NCI-H146 treated with DMSO at 0.1 percent for 48 hours (cell line): ENCODE data around the gene RLN3.

Experiments used
- DNase-seq: peaks from one replicate; lab custom pipeline; 2025; ENCODE audit not compliant: unreplicated experiment; lab: John Stamatoyannopoulos, UW

Gene RLN3

GRCh38 chr19:14027856-14028450 lies at the start of gene RLN3:
Gene RLN3 (plus strand): TSS chr19:14028148. CDS start chr19:14028205, 57 bp downstream.
- no peak for DNase-seq

DNA sequence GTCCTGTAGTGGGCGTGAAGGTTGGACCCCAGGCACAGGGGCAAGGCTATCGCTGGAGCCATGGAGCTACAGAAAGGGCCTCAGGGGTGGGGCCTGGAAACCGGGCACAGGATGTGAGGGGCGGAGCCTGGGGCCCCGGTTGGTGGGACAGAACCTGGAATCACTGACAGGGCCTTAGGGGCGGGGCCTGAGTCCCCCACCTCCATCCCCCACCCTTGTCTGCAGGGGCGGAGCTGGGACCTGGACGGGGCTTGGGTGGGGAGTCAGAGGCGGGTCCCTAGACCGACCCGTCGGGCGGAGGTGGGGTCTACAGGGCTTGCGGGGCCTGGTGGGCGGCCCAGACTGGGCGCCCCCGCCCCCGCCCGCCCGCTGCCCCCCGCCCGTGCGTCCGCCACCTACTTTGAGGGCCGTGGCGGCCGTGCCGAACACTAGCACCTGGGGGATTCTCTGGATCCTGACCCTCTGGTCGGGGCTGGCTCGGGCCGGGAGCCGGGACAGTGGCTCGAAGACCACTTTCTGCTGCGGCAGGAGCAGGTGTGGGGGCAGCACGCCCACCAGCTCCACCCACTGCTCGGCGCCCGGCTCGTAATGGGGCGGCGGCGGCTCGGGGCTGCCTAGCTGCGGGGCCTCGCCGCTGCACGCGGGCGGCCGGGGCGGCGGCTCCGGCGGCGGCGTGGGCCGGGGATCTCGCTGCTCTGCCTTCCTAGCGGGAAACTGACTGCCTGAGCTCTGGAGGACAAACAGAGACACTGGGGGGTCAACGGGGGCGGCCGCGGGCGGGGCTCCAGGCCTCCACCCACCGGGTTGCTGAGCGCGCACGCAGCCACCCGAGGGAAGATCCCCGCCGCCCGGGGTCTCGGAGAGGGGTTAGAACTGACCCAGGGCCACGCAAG lies 49.4 kb upstream of the RLN3 start:
- DNase-seq: peak; percentile 85

DNA sequence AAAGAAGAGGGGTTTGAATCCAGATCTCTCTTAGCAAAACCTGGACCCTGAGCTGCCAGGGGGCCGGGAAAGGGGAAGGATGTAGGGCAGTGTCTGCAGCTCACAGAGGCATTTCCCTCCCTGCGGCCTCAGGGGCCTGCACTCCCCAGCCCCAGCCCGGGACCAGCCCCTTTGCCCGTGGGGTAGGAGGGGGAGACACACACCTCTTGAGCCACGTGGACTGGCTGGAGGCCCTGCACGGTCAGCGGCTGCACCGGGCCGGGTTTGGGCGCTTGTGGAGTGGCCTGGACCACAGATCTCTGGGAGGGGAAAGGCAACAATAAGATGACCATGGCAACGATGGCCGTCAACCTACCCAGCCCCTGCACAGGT lies 48.7 kb upstream of the RLN3 start:
- DNase-seq: peak; percentile 10

GRCh38 chr19:13979686-13980085 lies 48.3 kb upstream of the RLN3 start:
- no peak for DNase-seq

GRCh38 chr19:13980340-13980739 lies 47.6 kb upstream of the RLN3 start:
- DNase-seq: no peak

GRCh38 chr19:13981021-13981420 lies 46.9 kb upstream of the RLN3 start:
- no peak for DNase-seq

GRCh38 chr19:13981467-13981866 lies 46.5 kb upstream of the RLN3 start:
- no peak for DNase-seq

DNA sequence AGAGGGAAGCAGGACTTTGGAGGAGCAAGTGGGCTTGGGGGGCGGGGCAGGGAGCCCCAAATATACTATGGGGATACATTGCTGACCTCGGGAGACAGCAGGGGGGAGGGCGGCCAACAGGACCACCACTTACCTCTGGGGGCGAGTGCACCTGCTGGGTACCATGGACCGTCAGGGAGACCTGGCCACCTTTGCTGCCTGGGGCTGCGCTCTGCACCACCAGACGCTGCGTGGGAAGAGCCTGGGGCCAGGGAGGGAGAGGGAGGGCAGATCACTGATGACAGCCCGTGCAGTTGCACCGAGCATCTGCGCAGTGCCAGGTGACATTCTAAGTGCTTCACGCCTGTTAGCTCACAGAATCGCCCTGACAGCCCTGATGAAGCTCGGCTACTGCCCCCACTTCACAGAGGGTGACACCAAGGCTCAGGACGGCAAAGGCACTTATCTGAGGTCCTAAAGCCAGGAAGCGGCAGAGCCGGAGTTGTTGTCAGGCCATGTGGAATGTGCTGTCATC lies 45.9 kb upstream of the RLN3 start:
- no peak for DNase-seq

DNA sequence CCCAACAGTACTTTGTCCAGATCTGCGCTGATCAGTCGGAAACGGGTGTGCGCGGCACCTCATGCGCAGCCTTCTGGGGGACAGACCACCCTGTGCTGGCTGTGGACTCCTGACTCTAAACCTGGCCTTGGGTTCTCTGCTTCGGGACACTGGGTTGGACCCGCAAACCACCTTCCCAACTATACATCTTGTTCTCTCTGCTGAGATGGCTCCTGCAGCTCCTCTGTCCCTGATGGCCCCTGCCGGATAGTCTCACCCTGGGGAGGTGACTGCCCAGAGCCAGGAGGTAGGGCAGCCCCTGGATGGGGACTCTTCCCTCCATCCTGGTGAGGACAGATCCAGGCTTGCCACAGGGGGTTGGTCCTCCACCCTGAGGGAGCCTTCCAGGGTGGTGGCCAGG lies 45.2 kb upstream of the RLN3 start:
- no peak for DNase-seq

DNA sequence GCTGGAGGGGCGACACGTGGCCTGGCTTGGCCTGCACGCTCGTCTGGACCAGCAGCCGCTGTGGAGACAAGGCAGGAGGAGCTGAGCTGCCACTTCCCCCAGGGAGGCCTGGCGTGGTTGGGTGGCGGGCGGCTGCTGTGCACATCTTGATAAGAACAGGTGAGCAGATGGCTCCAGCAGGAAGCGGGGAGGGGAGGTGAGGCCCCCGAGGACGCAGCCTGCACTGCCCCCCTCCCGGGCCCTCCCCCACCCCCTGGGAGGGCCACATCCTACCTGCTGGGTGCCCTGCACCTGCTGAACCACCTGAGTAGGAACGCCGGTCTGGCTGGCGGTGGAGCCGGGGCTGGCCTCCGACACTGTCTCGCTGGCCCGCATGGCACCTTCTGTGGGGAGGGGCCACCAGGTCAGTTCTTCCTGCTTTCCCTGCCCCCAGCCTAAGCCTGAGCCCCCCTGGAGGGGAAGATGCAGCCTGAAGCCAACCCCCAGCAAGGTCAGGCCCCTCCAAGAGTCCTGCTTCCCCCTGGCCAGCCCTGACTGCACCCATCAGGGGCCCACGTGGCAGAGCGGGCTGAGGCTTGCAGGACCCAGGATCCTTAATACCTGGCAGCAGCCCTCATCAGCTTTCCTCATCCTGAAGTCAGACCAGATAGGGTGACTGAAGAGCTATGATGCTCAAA lies 44.6 kb upstream of the RLN3 start:
- peak; percentile 97 for DNase-seq

- no peak for DNase-seq
These were observed 43.8 kb upstream of the RLN3 start for GRCh38 chr19:13984186-13984585.

DNA sequence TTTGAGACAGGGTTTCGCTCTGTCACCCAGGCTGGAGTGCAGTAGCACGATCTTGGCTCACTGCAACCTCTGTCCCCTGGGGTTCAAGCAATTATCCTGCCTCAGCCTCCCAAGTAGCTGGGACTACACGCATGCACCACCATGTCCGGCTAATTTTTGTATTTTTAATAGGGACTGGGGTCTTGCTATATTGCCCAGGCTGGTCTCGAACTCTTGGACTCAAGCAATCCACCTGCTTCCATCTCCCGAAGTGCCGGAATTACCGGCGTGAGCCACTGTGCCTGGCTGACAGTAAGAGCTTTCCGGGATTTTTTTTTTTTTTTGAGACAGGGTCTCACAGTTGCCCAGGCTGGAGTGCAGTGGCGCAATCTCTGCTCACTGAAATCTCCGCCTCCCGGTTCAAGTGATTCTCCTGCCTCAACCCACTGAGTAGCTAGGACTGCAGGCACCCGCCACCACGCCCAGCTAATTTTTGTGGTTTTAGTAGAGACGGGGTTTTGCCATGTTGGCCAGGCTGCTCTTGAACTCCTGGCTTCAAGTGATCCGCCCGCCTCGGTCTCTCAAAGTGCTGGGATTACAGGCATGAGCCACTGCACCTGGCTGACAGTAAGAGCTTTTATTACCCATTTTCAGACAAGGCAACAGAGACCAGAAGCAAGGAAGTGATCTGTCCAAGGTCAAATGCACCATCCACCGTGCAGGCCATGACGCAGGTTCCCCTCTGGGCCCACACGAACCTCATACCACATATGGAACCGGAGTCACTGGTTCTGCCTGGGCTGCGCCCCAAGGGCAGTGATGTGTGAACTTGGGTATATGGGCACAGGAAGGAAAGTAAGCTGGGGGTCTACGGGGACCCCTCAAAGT lies 42.8 kb upstream of the RLN3 start:
- no peak for DNase-seq

DNA sequence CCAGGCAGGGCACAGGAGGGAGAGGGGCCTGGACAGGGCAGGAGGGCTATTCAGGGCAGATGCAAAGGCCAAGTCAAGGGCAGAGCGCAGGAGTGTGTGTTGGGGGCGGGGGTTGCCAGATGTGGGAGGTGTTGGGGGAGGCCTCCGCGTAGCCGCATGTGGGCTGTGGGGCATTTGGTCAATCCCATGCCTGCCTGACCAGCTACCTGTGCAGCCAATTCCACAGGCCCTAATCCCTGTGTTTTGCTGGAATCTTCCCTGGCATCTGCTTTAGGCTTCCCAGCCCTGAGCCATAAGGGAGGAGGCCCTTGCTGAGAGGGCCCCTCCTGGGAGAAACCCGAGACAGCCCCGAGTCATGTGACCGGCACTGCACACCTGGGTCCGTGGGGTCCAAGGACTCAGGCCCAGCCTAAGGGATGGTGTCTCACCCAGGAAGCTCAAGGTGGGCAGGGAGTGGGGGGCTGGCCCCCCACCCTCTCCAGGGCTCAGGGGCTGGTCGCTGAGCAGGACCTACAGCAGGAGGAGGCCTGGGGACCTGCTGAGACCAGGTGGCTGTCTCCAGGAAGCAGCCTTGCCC lies 42.1 kb upstream of the RLN3 start:
- no peak for DNase-seq

DNA sequence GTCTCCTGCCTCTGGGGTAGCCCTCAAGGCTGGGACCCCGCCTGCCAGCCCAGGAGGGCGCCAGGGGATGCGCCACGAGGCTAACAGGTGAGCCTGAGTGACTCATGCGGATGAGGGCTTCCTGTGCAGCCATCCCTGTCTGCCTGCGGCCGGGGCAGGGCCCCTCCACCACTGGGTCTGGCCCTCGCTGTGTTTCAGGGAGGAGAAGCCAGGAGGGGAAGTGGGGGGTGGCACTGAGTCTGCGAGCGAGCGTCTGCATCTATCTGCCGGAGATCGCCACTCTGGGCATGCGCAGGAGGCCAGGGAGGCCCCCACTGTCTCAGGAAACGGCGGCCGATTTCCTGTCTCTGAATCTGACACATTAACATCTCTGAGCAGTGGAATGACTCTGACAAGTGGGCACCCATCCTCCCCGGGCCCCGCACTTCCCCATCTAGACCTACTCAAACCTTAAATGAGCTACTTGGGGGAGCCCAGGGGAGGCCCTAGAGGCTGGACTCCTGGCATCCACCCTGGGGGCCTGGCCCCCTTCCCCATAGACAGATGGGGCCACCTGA lies 41.5 kb upstream of the RLN3 start:
- DNase-seq: peak; percentile 2

GRCh38 chr19:13987101-13987890 lies 40.7 kb upstream of the RLN3 start:
- no peak for DNase-seq

DNA sequence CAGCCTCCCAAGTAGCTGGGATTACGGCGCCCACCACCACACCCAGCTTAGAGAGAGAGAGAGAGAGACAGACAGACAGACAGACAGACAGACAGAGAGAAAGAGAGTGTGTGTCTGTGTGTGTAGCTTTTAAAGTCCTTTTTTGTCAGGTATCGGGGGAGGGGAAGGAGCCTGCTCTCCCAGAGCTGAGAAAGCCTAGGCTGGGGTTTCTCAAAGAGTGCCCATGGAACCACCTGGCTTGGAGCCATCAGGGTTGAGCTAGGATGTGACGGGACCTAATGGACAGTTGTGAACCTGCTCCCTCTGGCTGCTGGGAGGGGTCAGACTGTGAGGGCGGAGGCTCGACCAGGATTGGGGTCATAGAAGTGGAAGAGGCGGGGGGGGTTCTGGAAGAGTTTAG lies 38.5 kb upstream of the RLN3 start:
- DNase-seq: no peak

DNA sequence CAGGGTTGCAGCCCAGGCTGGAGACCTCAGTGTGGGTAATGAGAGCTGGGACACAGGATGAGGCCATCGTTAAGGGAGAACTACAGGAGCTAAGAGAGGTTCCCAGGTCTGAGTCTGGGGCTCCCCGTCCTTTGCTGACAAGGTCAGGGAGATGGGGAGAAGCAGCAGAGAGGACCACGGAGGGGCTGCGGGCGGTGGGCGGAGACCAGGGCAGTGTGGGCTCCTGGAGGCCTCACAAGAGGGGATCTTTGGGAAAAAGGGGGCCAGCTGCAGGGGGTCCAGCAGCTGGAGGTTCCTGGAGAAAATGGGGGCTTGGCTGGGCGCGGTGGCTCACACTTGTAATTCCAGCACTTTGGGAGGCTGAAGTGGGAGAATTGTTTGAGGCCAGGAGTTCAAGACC lies 37.9 kb upstream of the RLN3 start:
- DNase-seq: no peak

DNA sequence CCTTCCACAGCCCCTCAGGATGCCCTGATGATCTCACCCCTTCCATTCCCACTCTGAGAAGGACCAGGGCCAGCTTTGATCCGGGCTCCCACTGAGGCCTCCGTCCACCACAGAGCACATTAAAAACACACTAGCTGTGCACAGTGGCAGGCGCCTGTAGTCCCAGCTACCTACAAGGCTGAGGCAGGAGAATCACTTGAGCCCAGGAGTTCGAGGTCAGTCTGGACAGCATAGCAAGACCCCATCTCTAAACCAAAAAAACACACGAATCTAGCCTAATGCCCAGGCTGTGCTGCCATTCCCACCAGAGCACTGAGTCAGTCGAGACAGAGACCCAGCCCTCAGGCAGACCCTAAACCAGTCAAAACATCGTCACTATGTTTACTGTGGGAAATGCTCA lies 35.9 kb upstream of the RLN3 start:
- DNase-seq: no peak

DNA sequence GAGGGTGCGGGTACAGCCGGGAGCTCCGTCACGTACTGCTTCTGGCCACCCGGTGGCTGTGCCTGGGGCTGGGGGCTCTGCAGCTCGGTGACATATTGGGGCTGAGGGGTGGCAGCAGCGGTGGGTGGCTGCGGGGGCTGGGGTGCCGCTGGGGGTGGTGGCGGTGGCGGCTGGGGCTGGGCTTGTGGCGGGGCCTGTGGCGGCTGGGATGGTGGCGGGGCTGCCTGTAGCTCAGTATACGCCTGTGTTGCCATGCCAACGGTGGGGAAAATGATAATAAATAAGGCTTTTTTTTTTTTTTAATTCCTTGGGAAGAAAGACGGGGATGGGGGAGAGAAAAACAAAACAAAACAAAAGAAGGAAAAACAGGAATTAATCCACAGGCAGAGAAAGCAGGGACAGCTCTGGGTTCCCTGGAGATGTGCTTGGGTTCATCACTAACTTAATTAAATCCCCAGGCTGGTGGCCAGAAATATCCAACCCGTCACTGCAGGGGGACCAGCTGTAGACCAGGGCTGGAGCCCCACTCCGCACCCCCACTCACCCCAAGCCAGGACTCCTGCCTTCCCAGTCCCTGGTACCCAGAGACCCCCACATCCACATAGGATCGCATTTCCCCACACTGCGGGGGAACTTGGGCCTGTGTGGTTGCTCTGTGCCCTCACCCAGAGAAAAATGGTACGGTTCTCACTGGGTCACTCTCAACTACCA lies 34.2 kb upstream of the RLN3 start:
- DNase-seq: no peak
